ENCODE results near the gene RAVER1. TPM values are rescaled to one million over a fixed set of nuclear protein-coding genes. Genes with fewer than 3 reads are reported as not detected.

Gene RAVER1
- total RNA-seq, 2 donors from 2014 or later: 60.2 to 68.3 TPM

GRCh38 chr19:10364644-10365043, 31.3 kb upstream of the RAVER1 start:
- Mint-ChIP-seq H3K27me3 (ENCODE audit: low read depth) (no peaks in the 10 kb centered on the region), H3K36me3 (ENCODE audit: insufficient read depth in 2 of 2) (peaks cover 2 to 19% of the 10 kb centered on the region in 2 donors), H3K27ac (no peak overlapping the region), H3K4me3 (no peak overlapping the region), H3K4me1 (ENCODE audit: low read depth) (peaks cover 5% of the 10 kb centered on the region), H3K9me3 (no peaks in the 10 kb centered on the region)
- no peak for ATAC-seq (replicated peaks in 1 of 2)
- no peak for DNase-seq

- peak in 1 of 2 donors; percentile 36 for ATAC-seq (replicated peaks in 1 of 2)
- H3K27ac Mint-ChIP-seq: no peak overlapping the region
Observed at GRCh38 chr19:10363789-10364281, 30.5 kb upstream of the RAVER1 start.

GRCh38 chr19:10362259-10362658, 28.9 kb upstream of the RAVER1 start:
- H3K27me3 Mint-ChIP-seq (ENCODE audit: low read depth): no peaks in the 10 kb centered on the region
- H3K36me3 Mint-ChIP-seq (ENCODE audit: insufficient read depth in 2 of 2): peaks cover 3 to 11% of the 10 kb centered on the region in 2 donors
- ATAC-seq (replicated peaks in 1 of 2): no peak

More at GRCh38 chr19:10363789-10364281, 30.5 kb upstream of the RAVER1 start:
- H3K4me1 Mint-ChIP-seq (ENCODE audit: low read depth): no peaks in the 10 kb centered on the region
- peaks cover 3 to 14% of the 10 kb centered on the region in 2 donors for H3K36me3 Mint-ChIP-seq (ENCODE audit: insufficient read depth in 2 of 2)
- DNase-seq: no peak
- no peak overlapping the region for H3K4me3 Mint-ChIP-seq
- H3K27me3 Mint-ChIP-seq (ENCODE audit: low read depth): no peaks in the 10 kb centered on the region
- H3K9me3 Mint-ChIP-seq: no peaks in the 10 kb centered on the region

DNA sequence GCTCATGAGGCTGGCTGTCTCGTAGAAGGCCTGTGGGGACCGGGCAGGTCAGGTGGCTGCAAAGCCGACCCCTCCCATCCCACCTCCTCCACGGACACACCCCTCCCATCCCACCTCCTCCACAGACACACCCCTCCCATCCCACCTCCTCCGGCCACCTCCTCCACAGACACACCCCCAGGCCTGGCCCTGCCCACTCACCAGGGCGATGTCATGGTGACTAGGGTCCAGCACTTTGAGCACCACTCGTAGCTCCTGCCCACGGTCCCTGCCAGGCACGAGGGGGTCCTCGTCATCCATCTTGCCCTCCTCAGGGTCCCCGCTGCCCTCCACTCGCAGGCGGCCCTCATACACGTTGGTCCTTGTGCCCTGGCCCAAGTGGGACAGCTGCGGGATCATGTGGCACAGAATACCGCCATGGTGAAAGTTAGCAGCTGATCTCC, 28.3 kb upstream of the RAVER1 start:
- H3K36me3 Mint-ChIP-seq (ENCODE audit: insufficient read depth in 2 of 2): peaks cover 3 to 9% of the 10 kb centered on the region in 2 donors
- H3K4me3 Mint-ChIP-seq: no peak overlapping the region
- ATAC-seq (replicated peaks in 1 of 2): no peak
- H3K9me3 Mint-ChIP-seq: no peaks in the 10 kb centered on the region
- H3K27ac Mint-ChIP-seq: no peak overlapping the region
- H3K4me1 Mint-ChIP-seq (ENCODE audit: low read depth): no peaks in the 10 kb centered on the region
- no peak for DNase-seq
- H3K27me3 Mint-ChIP-seq (ENCODE audit: low read depth): no peaks in the 10 kb centered on the region

More at GRCh38 chr19:10362259-10362658, 28.9 kb upstream of the RAVER1 start:
- no peaks in the 10 kb centered on the region for H3K9me3 Mint-ChIP-seq
- no peak overlapping the region for H3K4me3 Mint-ChIP-seq
- no peak overlapping the region for H3K27ac Mint-ChIP-seq
- no peaks in the 10 kb centered on the region for H3K4me1 Mint-ChIP-seq (ENCODE audit: low read depth)
- DNase-seq: no peak

GRCh38 chr19:10356431-10356830, 23.1 kb upstream of the RAVER1 start:
- Mint-ChIP-seq H3K27me3 (ENCODE audit: low read depth) (no peaks in the 10 kb centered on the region), H3K27ac (no peak overlapping the region), H3K36me3 (ENCODE audit: insufficient read depth in 2 of 2) (peaks cover 6 to 24% of the 10 kb centered on the region in 2 donors), H3K4me3 (no peak overlapping the region), H3K4me1 (ENCODE audit: low read depth) (no peaks in the 10 kb centered on the region), H3K9me3 (no peaks in the 10 kb centered on the region)
- ATAC-seq (replicated peaks in 1 of 2): no peak
- no peak for DNase-seq

- H3K4me3 Mint-ChIP-seq: no peak overlapping the region
- peaks cover 4 to 27% of the 10 kb centered on the region in 2 donors for H3K36me3 Mint-ChIP-seq (ENCODE audit: insufficient read depth in 2 of 2)
- no peaks in the 10 kb centered on the region for H3K27me3 Mint-ChIP-seq (ENCODE audit: low read depth)
- H3K4me1 Mint-ChIP-seq (ENCODE audit: low read depth): no peaks in the 10 kb centered on the region
- no peak overlapping the region for H3K27ac Mint-ChIP-seq
- ATAC-seq (replicated peaks in 1 of 2) (peak; percentile 18 to 38), DNase-seq (peak; percentile 42 to 58)
- H3K9me3 Mint-ChIP-seq: no peaks in the 10 kb centered on the region
Observed at GRCh38 chr19:10353793-10354391, 20.6 kb upstream of the RAVER1 start.

DNA sequence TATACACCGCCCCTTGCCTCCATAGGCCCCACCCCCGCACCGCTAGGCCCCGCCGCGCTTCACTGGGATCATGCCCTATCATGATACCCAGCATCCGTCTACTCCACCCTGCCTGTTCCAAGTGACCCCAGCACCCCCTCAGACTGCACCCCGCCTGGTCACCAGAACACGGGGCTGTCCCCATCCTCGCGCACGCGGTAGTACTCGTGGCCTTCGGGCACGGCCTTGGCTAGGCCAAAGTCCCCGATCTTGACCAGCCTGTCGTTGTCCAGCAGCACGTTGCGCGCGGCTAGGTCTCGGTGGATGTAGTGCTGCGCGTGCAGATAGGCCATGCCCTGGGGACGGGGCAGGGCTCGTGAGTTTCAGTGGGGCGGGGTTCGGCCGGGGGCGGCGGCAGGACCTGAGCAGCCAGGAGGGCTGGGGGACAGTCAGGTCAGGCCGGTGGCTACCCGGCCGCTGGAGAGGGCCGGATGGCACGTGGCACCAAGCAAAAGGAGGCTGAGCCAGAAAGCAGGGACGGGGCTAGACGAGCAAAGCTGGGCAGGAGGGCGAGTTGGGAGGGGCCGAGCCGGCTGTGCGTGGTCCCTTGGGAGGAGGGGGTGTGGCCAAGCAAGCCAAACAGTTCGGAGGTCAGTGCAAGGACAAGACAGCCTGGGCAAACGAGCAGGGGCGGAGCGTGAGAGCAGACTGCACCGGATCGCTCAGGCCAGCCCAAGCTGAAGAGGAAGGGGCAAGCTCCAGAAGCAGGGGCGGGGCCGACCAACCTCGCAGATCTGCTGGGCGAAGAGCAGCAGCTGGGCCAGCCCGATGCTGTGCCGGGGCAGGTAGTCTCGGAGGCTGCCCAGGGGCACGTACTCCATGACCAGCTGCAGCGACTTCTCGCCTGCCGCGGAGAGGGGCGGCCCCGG, 19.7 kb upstream of the RAVER1 start:
- H3K4me1 Mint-ChIP-seq (ENCODE audit: low read depth): no peaks in the 10 kb centered on the region
- H3K36me3 Mint-ChIP-seq (ENCODE audit: insufficient read depth in 2 of 2): peaks cover 4 to 29% of the 10 kb centered on the region in 2 donors
- ATAC-seq (replicated peaks in 1 of 2) (no peak), DNase-seq (no peak)
- H3K9me3 Mint-ChIP-seq: no peaks in the 10 kb centered on the region
- no peaks in the 10 kb centered on the region for H3K27me3 Mint-ChIP-seq (ENCODE audit: low read depth)
- H3K4me3 Mint-ChIP-seq: no peak overlapping the region
- no peak overlapping the region for H3K27ac Mint-ChIP-seq

GRCh38 chr19:10346509-10346908, 13.2 kb upstream of the RAVER1 start:
- no peak overlapping the region for H3K27ac Mint-ChIP-seq
- no peaks in the 10 kb centered on the region for H3K4me1 Mint-ChIP-seq (ENCODE audit: low read depth)
- no peaks in the 10 kb centered on the region for H3K27me3 Mint-ChIP-seq (ENCODE audit: low read depth)
- no peaks in the 10 kb centered on the region for H3K9me3 Mint-ChIP-seq
- DNase-seq (no peak), ATAC-seq (replicated peaks in 1 of 2) (no peak)
- H3K4me3 Mint-ChIP-seq: no peak overlapping the region
- H3K36me3 Mint-ChIP-seq (ENCODE audit: insufficient read depth in 2 of 2): peaks cover 0 to 11% of the 10 kb centered on the region in 2 donors

- Mint-ChIP-seq H3K36me3 (ENCODE audit: insufficient read depth in 2 of 2) (peaks cover 0 to 2% of the 10 kb centered on the region in 2 donors), H3K9me3 (no peaks in the 10 kb centered on the region), H3K27ac (no peak overlapping the region), H3K4me1 (ENCODE audit: low read depth) (peaks cover 12% of the 10 kb centered on the region), H3K4me3 (no peak overlapping the region), H3K27me3 (ENCODE audit: low read depth) (no peaks in the 10 kb centered on the region)
- ATAC-seq (replicated peaks in 1 of 2) (no peak), DNase-seq (no peak)
Observed at GRCh38 chr19:10344780-10345179, 11.5 kb upstream of the RAVER1 start.

DNA sequence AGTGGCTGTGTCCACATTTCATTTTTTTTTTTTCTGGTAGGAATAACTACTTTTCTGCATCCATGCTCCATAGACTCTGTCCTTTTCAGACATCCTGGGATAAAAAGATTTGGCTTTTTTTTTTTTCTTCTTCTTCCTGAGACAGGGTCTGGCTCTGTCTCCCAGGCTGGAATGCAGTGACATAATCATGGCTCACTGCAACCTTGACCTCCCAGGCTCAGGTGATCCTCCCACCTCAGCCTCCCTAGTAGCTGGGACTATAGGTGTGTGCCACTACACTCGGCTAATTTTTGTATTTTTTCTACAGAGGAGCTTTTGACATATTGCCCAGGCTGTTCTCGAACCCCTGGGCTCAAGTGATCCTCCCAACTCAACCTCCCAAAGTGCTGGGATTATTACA, 10.2 kb upstream of the RAVER1 start:
- H3K9me3 Mint-ChIP-seq: no peaks in the 10 kb centered on the region
- peaks cover 1 to 2% of the 10 kb centered on the region in 2 donors for H3K36me3 Mint-ChIP-seq (ENCODE audit: insufficient read depth in 2 of 2)
- ATAC-seq (replicated peaks in 1 of 2) (no peak), DNase-seq (no peak)
- no peak overlapping the region for H3K4me3 Mint-ChIP-seq
- peaks cover 25% of the 10 kb centered on the region for H3K4me1 Mint-ChIP-seq (ENCODE audit: low read depth)
- no peaks in the 10 kb centered on the region for H3K27me3 Mint-ChIP-seq (ENCODE audit: low read depth)
- no peak overlapping the region for H3K27ac Mint-ChIP-seq

DNA sequence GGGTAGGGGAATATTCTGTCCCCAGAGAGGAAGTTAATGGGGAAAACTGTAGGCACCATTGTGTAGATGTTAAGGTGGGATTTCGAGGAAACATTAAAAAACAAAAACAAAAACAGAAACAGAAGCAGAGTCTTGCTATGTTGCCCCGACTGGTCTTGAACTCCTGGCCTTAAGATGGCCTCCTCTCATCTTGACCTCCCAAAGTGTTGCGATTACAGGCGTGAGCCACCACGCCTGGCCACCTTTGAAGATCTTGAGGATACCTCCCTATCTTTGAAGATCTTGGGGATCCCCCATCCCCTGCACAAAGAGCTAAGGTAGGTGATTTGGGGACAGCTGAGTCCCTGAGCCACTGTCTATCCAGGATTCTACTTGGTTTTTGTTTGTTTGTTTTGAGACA, 6.6 kb upstream of the RAVER1 start:
- ATAC-seq (replicated peaks in 1 of 2): no peak

GRCh38 chr19:10339380-10339960, 6.1 kb upstream of the RAVER1 start, which contains the start of gene ICAM3:
Gene ICAM3 (minus strand): TSS chr19:10339624. CDS start chr19:10339614, 10 bp downstream.
- peak within 1 kb of the TSS; percentile 86 for H3K27ac Mint-ChIP-seq
- H3K36me3 Mint-ChIP-seq (ENCODE audit: insufficient read depth in 2 of 2): peaks cover 0 to 2% of the 10 kb centered on the region in 2 donors
- peak; percentile 79 to 80 for DNase-seq
- peak; percentile 94 for ATAC-seq (replicated peaks in 1 of 2)
- peaks cover 46% of the 10 kb centered on the region for H3K4me1 Mint-ChIP-seq (ENCODE audit: low read depth)
- H3K27me3 Mint-ChIP-seq (ENCODE audit: low read depth): no peaks in the 10 kb centered on the region
- H3K9me3 Mint-ChIP-seq: no peaks in the 10 kb centered on the region
- peak within 1 kb of the TSS; percentile 90 to 93 for H3K4me3 Mint-ChIP-seq

More for the DNA sequence above, 6.6 kb upstream of the RAVER1 start:
- Mint-ChIP-seq H3K27me3 (ENCODE audit: low read depth) (no peaks in the 10 kb centered on the region), H3K9me3 (no peaks in the 10 kb centered on the region), H3K27ac (peak overlapping the region; percentile 85), H3K4me3 (peak overlapping the region; percentile 90 to 93), H3K36me3 (ENCODE audit: insufficient read depth in 2 of 2) (peaks cover 0 to 2% of the 10 kb centered on the region in 2 donors), H3K4me1 (ENCODE audit: low read depth) (peaks cover 41% of the 10 kb centered on the region)
- no peak for DNase-seq

GRCh38 chr19:10338940-10339339, 5.6 kb upstream of the RAVER1 start:
- ATAC-seq (replicated peaks in 1 of 2) (peak; percentile 8 to 42), DNase-seq (no peak)
- Mint-ChIP-seq H3K4me3 (peak overlapping the region; percentile 90 to 93), H3K36me3 (ENCODE audit: insufficient read depth in 2 of 2) (peaks cover 2 to 3% of the 10 kb centered on the region in 2 donors), H3K27me3 (ENCODE audit: low read depth) (no peaks in the 10 kb centered on the region), H3K27ac (peak overlapping the region; percentile 86), H3K9me3 (no peaks in the 10 kb centered on the region), H3K4me1 (ENCODE audit: low read depth) (peaks cover 51% of the 10 kb centered on the region)

Measured in activated T-cell treated with anti-CD3 and anti-CD28 coated beads, Interleukin-2, amount 50 U/mL, for 72 hours (primary cell).